Testis (tissue), 3 donors: ENCODE results near the gene CWC22. TPM values are rescaled to one million over a fixed set of nuclear protein-coding genes. Genes with fewer than 3 reads are reported as not detected.

ENCODE experiments used
- DNase-seq: peaks from one replicate; pipeline ENCODE4 v3.0.0-alpha.2; 2019
- H3K27ac ChIP-seq, 2 donors: fragments of 200-600 bp; sonication (generic); one replicate each; pipeline ENCODE4 v1.5.1; 2019
- H3K27me3 ChIP-seq: fragments of 200-600 bp; sonication (generic); one replicate; pipeline ENCODE4 v1.5.1; 2019
- H3K36me3 ChIP-seq: fragments of 200-600 bp; sonication (generic); one replicate; pipeline ENCODE4 v1.5.1; 2017; ENCODE audit warnings: low read depth; ENCODE audit errors: missing control alignments
- H3K4me1 ChIP-seq: fragments of 200-600 bp; sonication (generic); one replicate; pipeline ENCODE4 v1.5.1; 2019
- H3K4me3 ChIP-seq, 2 donors: fragments of 200-600 bp; sonication (generic); one replicate each; pipeline ENCODE4 v1.5.1; 2017 to 2019
- H3K9me3 ChIP-seq: fragments of 200-600 bp; sonication (generic); one replicate; pipeline ENCODE4 v1.5.1; 2017
- POLR2A ChIP-seq: fragments of 450-650 bp; IDR thresholded peaks from one replicate; pipeline ENCODE4 v1.6.1; 2017; ENCODE audit warnings: antibody characterized with exemption, mild to moderate bottlenecking, moderate library complexity
- WGBS, 2 donors: methylation state at CpG; one replicate each; pipeline ENCODE4 v1.1.5; 2018; 5-methylcytosine and 5-hydroxymethylcytosine counted together
- intact Hi-C: fragments of 100-400 bp; cut with DNase I; formaldehyde crosslinking; loops from one replicate; pipeline ENCODE4 v1.15.1; 2023; ENCODE audit warnings: low total_unique reads
- polyA plus RNA-seq: library from polyadenylated mRNA; stranded (reverse); fragments of 350-450 nt; fragmentation: Illumina TruSeq; extraction: RNeasy Lipid Tissue Mini Kit (QIAGEN cat#74804); gene quantifications from one replicate; pipeline ENCODE4 v1.2.3, GENCODE V29; 2014; ENCODE audit warnings: low read depth, low replicate concordance; ENCODE audit not compliant: insufficient read depth
- total RNA-seq, 2 donors: library from RNA; depleted of rRNA; stranded (reverse); fragments of >200 nt; gene quantifications; one replicate each; pipeline ENCODE4 v1.2.3, GENCODE V29; 2016
- TF ChIP-seq, protein P1 (sequence below), 3 experiments: fragments of 450-650 bp in 2 of 3; fragments of 200-600 bp in 1 of 3; sonication (generic) in 1 of 3; IDR thresholded peaks; one replicate each; pipeline ENCODE4 v1.5.1; 2016 to 2019; ENCODE audit warnings: antibody characterized with exemption in 3 of 3, mild to moderate bottlenecking in 2 of 3, moderate library complexity in 1 of 3

The CWC22 gene
- total and polyA plus RNA-seq, 3 donors from 2014 or later = 4.4 to 21.6 (median 20.1) TPM

DNA sequence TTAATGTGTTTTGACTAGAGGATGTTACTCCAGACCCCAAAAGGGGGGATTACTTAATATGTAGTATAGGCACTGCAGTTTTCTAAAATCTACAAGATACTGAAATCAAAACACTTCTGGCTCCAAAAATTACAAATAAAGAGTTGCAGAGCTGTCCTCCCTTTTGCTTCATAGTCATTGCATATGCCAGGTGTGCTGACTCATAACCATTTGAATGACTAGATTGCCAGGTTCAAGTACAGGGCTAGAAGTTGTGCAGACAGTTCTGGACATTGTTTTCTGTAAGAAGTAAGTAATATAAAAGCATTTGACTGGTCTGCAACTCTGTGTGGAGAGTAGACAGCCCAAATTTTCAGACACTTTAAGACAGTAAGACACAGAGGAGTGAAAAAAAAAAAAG lies 6.7 kb downstream of the CWC22 start:
- no peak for TF ChIP-seq POLR2A
- TF ChIP-seq, protein P1, sequence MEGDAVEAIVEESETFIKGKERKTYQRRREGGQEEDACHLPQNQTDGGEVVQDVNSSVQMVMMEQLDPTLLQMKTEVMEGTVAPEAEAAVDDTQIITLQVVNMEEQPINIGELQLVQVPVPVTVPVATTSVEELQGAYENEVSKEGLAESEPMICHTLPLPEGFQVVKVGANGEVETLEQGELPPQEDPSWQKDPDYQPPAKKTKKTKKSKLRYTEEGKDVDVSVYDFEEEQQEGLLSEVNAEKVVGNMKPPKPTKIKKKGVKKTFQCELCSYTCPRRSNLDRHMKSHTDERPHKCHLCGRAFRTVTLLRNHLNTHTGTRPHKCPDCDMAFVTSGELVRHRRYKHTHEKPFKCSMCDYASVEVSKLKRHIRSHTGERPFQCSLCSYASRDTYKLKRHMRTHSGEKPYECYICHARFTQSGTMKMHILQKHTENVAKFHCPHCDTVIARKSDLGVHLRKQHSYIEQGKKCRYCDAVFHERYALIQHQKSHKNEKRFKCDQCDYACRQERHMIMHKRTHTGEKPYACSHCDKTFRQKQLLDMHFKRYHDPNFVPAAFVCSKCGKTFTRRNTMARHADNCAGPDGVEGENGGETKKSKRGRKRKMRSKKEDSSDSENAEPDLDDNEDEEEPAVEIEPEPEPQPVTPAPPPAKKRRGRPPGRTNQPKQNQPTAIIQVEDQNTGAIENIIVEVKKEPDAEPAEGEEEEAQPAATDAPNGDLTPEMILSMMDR (IDR thresholded peaks at IDR 0.05) = no peak
- no peak overlapping the region for H3K4me3 ChIP-seq
- DNase-seq = no peak
- no peaks in the 10 kb centered on the region for H3K9me3 ChIP-seq
- peaks cover 7% of the 10 kb centered on the region for H3K4me1 ChIP-seq
- intact Hi-C loops = no loop called here
- no peaks in the 10 kb centered on the region for H3K36me3 ChIP-seq
- no peaks in the 10 kb centered on the region for H3K27me3 ChIP-seq
- H3K27ac ChIP-seq = no peak overlapping the region

DNA sequence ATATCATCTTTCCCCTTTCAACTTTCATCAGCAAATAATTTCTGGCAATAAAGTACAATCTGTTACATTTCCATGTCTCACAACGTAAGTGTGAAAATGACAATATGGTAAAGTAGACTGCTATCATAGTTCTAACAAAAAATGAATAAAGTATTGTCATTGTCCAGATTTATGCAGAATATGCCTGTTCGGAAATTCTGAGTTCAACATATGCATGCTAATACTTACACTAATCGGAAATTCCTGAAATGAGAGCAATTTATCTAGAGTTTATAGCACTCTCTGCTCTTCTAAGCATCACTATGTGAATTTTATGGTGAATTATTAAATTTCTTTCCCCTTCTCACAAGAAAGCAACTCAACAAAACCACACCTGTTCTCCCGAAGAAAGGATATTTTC lies 8.1 kb downstream of the CWC22 start:
- no peak for DNase-seq
- Histone ChIP-seq H3K36me3 (no peaks in the 10 kb centered on the region), H3K27me3 (no peaks in the 10 kb centered on the region), H3K4me1 (peaks cover 7% of the 10 kb centered on the region), H3K4me3 (no peak overlapping the region), H3K9me3 (no peaks in the 10 kb centered on the region), H3K27ac (no peak overlapping the region)
- intact Hi-C loops = no loop called here
- WGBS, 2 donors = 90 to 94% methylated on average over 4 of the region's 4 CpGs
- no peak for TF ChIP-seq POLR2A
- TF ChIP-seq, protein P1 (IDR thresholded peaks at IDR 0.05) = no peak

DNA sequence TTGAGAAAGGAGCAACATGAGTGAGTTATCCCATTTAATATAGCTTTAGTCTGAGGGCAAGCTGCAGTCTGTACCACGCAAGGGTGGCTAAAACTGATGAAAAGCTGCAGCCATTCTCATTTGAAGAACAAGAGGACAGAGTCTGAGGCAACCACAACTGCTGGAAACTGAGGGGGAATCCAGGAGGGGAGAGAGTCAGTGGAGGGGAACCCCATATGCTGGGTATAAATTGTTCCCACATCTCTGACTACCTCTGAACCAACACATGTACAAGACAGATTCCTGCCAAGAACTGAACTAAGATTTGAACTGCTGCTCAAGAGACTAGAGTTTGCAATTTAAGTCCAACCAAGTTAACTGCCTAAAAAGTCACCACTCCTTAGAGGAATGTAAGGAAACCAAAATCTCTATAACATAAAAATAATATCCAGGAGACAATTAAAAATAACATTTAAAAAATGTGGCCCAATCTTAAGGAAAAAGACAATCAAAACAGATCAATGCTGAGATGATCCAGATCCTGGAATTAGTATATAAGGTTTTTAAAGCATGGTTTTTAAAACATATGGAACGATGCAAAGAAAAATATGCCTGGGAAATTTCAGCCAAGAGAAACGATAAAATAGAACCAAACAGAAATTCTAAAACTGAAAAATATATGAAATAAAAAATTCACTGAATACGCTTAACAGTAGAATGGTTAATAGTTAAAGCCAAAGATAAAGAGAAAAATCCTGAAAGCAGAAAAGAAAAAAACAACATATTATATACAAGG lies 11.2 kb downstream of the CWC22 start:
- no peak overlapping the region for H3K27ac ChIP-seq
- intact Hi-C loops = no loop called here
- no peaks in the 10 kb centered on the region for H3K27me3 ChIP-seq
- H3K4me1 ChIP-seq = peaks cover 7% of the 10 kb centered on the region
- H3K4me3 ChIP-seq = no peak overlapping the region
- no peaks in the 10 kb centered on the region for H3K9me3 ChIP-seq
- no peak for TF ChIP-seq POLR2A
- TF ChIP-seq, protein P1 (IDR thresholded peaks at IDR 0.05) = no peak
- H3K36me3 ChIP-seq = no peaks in the 10 kb centered on the region
- WGBS, 2 donors = 92 to 94% methylated on average over 4 of the region's 4 CpGs
- no peak for DNase-seq

DNA sequence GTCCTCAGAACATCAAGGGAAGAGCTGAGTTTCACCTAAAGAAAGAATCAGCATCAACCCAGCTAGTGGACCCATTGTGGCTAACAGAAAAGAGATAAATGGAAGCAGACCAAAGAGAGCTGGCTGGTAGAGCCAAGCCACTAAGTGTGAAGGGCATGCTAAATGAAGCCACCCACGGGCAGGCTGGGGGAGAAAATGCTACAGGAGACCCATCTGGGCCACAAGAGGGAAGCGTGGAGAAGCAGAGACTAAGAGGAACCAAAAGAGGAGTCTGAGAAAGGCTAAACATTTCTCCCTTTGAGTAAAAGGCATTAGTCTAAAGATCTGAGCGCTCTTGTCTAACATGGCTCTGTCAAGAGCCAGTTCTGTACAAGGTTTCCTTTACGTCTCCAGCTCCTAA lies 15.8 kb downstream of the CWC22 start:
- no peak for DNase-seq
- Histone ChIP-seq H3K36me3 (no peaks in the 10 kb centered on the region), H3K4me3 (no peak overlapping the region), H3K9me3 (no peaks in the 10 kb centered on the region), H3K4me1 (peaks cover 7% of the 10 kb centered on the region), H3K27ac (no peak overlapping the region), H3K27me3 (no peaks in the 10 kb centered on the region)
- TF ChIP-seq, protein P1 (IDR thresholded peaks at IDR 0.05) = no peak
- no peak for TF ChIP-seq POLR2A
- intact Hi-C loops = no loop called here
- WGBS, 2 donors = 84 to 91% methylated on average over 4 of the region's 4 CpGs
